K562 (cell line): ENCODE measurements around the gene EEFSEC. TPM values are rescaled to one million over a fixed set of nuclear protein-coding genes. Genes with fewer than 3 reads are reported as not detected.

Experiments
- ATAC-seq: fragments of 200-7000 bp; cut with Tn5 transposase; 3 replicates; pipeline ENCODE4 v1.9.1; 2020; ENCODE audit warnings: moderate library complexity
- BruUV-seq: library from RNA; stranded (reverse); fragments of 400-500 nt; replicated peaks from 2 replicates; lab custom pipeline; 2021; lab: Mats Ljungman, UMichigan
- CTCF ChIA-PET: fragments of 300-600 bp; formaldehyde crosslinking; extraction: SDS; loops from one replicate; lab custom pipeline; 2021; ENCODE audit warnings: low intra/inter-chr PET ratio; lab: Yijun Ruan, JAX
- POLR2A ChIA-PET: fragments of 300-600, 350-650 bp; sonication (Branson Sonifier 250); formaldehyde crosslinking; extraction: SDS; loops from one replicate; lab custom pipeline; 2021; ENCODE audit warnings: antibody characterized with exemption, inconsistent platforms; lab: Yijun Ruan, JAX
- DNase-seq, 4 experiments: peaks; one replicate each; pipeline versions ENCODE4 v3.0.0 to v3.0.0-alpha.2; 2011 to 2018; ENCODE audit warnings: low spot score in 3 of 4, mixed read lengths in 3 of 4; ENCODE audit errors: extremely low read depth in 1 of 4
- FAIRE-seq: peaks from 2 replicates; lab custom pipeline; 2011; peaks lifted over from hg19 to GRCh38; lab: Jason Lieb, UNC
- H2AFZ ChIP-seq: 2 replicates; pipeline ENCODE4 v1.6.0; 2011; ENCODE audit warnings: low read depth, low read length, control low read depth, inconsistent platforms
- H3K27ac ChIP-seq: fragments of 200-600 bp; 3 replicates; pipeline ENCODE4 v1.8.0; 2011; ENCODE audit warnings: low read depth, mild to moderate bottlenecking, control low read depth, inconsistent platforms, low read length, moderate library complexity, mixed read lengths; ENCODE audit errors: extremely low read depth
- H3K27me3 ChIP-seq, 2 experiments: fragments of 300-600 bp in 1 of 2; 2 replicates in 1 of 2; 3 replicates in 1 of 2; pipeline versions ENCODE4 v1.6.0 to v1.8.0; 2011; ENCODE audit warnings: inconsistent platforms in 2 of 2, low read length in 2 of 2, mild to moderate bottlenecking in 1 of 2, mixed read lengths in 1 of 2, moderate library complexity in 1 of 2; ENCODE audit not compliant: control insufficient read depth in 2 of 2, insufficient read depth in 2 of 2
- H3K36me3 ChIP-seq: fragments of 300-600 bp; 3 replicates; pipeline ENCODE4 v1.8.0; 2011; ENCODE audit warnings: mild to moderate bottlenecking, low read length, inconsistent platforms; ENCODE audit not compliant: control insufficient read depth, insufficient read depth
- H3K4me1 ChIP-seq, 2 experiments: fragments of 200-600 bp in 1 of 2; replicated peaks in 1 of 2; 2 replicates in 1 of 2; 3 replicates in 1 of 2; pipeline versions ENCODE4 v1.5.1 to v1.8.0; 2011; ENCODE audit warnings: inconsistent platforms in 2 of 2, low read length in 2 of 2, mild to moderate bottlenecking in 1 of 2, mixed read lengths in 1 of 2, moderate library complexity in 1 of 2; ENCODE audit not compliant: control insufficient read depth in 2 of 2, insufficient read depth in 2 of 2
- H3K4me2 ChIP-seq: 2 replicates; pipeline ENCODE4 v1.6.1; 2011; ENCODE audit warnings: low read length, control low read depth, inconsistent platforms, mixed read lengths; ENCODE audit not compliant: insufficient read depth
- H3K4me3 ChIP-seq: fragments of 200-600 bp; sonication (generic), shearing (Covaris generic); 2 replicates; pipeline ENCODE4 v1.5.1; 2016; ENCODE audit warnings: control low read depth, inconsistent platforms
- H3K79me2 ChIP-seq: fragments of 200-600 bp; 3 replicates; pipeline ENCODE4 v1.8.0; 2011; ENCODE audit warnings: low read length, inconsistent platforms; ENCODE audit not compliant: control insufficient read depth, insufficient read depth
- H3K9ac ChIP-seq, 2 experiments: 2 replicates each; pipeline versions ENCODE4 v1.6.0 to v1.6.1; 2011; ENCODE audit warnings: low read depth in 2 of 2, low read length in 2 of 2, control low read depth in 1 of 2, inconsistent platforms in 1 of 2, mild to moderate bottlenecking in 1 of 2, mixed read lengths in 1 of 2; ENCODE audit not compliant: insufficient read depth in 1 of 2
- H3K9me1 ChIP-seq: one replicate; pipeline ENCODE4 v1.6.0; 2011; ENCODE audit warnings: inconsistent platforms, mild to moderate bottlenecking, low read length, moderate library complexity; ENCODE audit not compliant: control insufficient read depth, insufficient read depth
- H3K9me3 ChIP-seq: replicated peaks from 2 replicates; pipeline ENCODE4 v1.5.1; 2011; ENCODE audit warnings: low read depth, low read length, inconsistent platforms; ENCODE audit not compliant: control insufficient read depth, insufficient read depth
- H4K20me1 ChIP-seq: replicated peaks from 2 replicates; pipeline ENCODE4 v1.6.1; 2011; ENCODE audit warnings: low read length, inconsistent platforms, mixed read lengths; ENCODE audit not compliant: control insufficient read depth, insufficient read depth
- ATF2 ChIP-seq: sonication (generic); formaldehyde crosslinking; IDR thresholded peaks from 2 replicates; pipeline ENCODE4 v1.8.1; 2022; ENCODE audit warnings: missing genetic modification reagents
- BCLAF1 ChIP-seq, 2 experiments: fragments of 450-650 bp in 1 of 2; IDR thresholded peaks; 2 replicates each; pipeline ENCODE4 v1.6.1; 2011 to 2017; ENCODE audit warnings: low read depth in 2 of 2, antibody characterized with exemption in 1 of 2, borderline replicate concordance in 1 of 2, low read length in 1 of 2, mild to moderate bottlenecking in 1 of 2, mixed read lengths in 1 of 2; ENCODE audit not compliant: control insufficient read depth in 1 of 2
- CREB1 ChIP-seq, 2 experiments: sonication (generic) in 1 of 2; formaldehyde crosslinking in 1 of 2; IDR thresholded peaks; 2 replicates each; pipeline versions ENCODE4 v1.6.1 to v1.8.0; 2012 to 2022; ENCODE audit warnings: inconsistent platforms in 1 of 2, mild to moderate bottlenecking in 1 of 2, missing genetic modification reagents in 1 of 2, moderate library complexity in 1 of 2
- PHF20 ChIP-seq: fragments of 450-650 bp; IDR thresholded peaks from 2 replicates; pipeline ENCODE4 v1.6.1; 2018; ENCODE audit not compliant: partially characterized antibody
- RUNX1 ChIP-seq: sonication (generic); IDR thresholded peaks from 2 replicates; pipeline ENCODE4 v1.6.1; 2016; ENCODE audit warnings: antibody characterized with exemption, low read depth
- STAT5B ChIP-seq: fragments of 250-450 bp; sonication (Bioruptor Pico); IDR thresholded peaks from 2 replicates; pipeline ENCODE4 v1.8.0; 2021; ENCODE audit warnings: mild to moderate bottlenecking, inconsistent platforms
- ZBTB9 ChIP-seq: fragments of 450-650 bp; formaldehyde crosslinking; IDR thresholded peaks from 2 replicates; pipeline ENCODE4 v1.4.0; 2020; ENCODE audit warnings: mild to moderate bottlenecking, moderate library complexity
- ZFX ChIP-seq: sonication (generic); formaldehyde crosslinking; IDR thresholded peaks from 2 replicates; pipeline ENCODE4 v1.8.0; 2022; ENCODE audit warnings: mild to moderate bottlenecking, missing genetic modification reagents, moderate library complexity
- ZNF644 ChIP-seq: fragments of 200-800 bp; sonication (Bioruptor generic); IDR thresholded peaks from 2 replicates; pipeline ENCODE4 v1.6.1; 2016; ENCODE audit warnings: low read depth, missing genetic modification characterization, missing compliant biosample characterization
- WGBS: fragments of 100-300 bp; shearing (Covaris generic); methylation state at CpG from one replicate; pipeline ENCODE4 v1.1.6; 2016; ENCODE audit warnings: low coverage, mixed read lengths; ENCODE audit not compliant: insufficient coverage; ENCODE audit errors: missing lambda C conversion rate; 5-methylcytosine and 5-hydroxymethylcytosine counted together
- in situ Hi-C: fragments of 300-500 bp; cut with MboI; formaldehyde crosslinking; loops from 4 replicates; pipeline ENCODE4 v1.15.0; 2018; ENCODE audit warnings: inconsistent platforms, mixed read lengths
- intact Hi-C: fragments of 100-400 bp; cut with micrococcal nuclease; formaldehyde crosslinking; loops from 2 replicates; pipeline ENCODE4 v1.14.2; 2022
- polyA plus RNA-seq, 8 experiments: library from polyadenylated mRNA; depleted of rRNA in 4 of 8; stranded (reverse) in 5 of 8; unstranded in 3 of 8; fragments of >200 nt; fragmentation: Nextera tagmentation in 2 of 8; fragmentation: Illumina TruSeq in 1 of 8; extraction: Ambion mirVana in 2 of 8; extraction: Trizol in 1 of 8; gene quantifications; 2 replicates each; pipeline versions ENCODE4 v1.2.1 to v1.2.3, GENCODE V29; 2011 to 2014; ENCODE audit warnings: inconsistent platforms in 1 of 8, missing spikeins in 1 of 8
- total RNA-seq, 7 experiments: library from RNA; depleted of rRNA in 6 of 7; stranded (reverse); fragments of >200 nt in 6 of 7; fragmentation: Illumina TruSeq in 2 of 7; extraction: Trizol in 2 of 7; gene quantifications; 2 replicates each; pipeline versions ENCODE4 v1.2.1 to v1.2.3, GENCODE V29; 2011 to 2021; ENCODE audit warnings: low replicate concordance in 1 of 7
- TF ChIP-seq, protein P1 (sequence below): fragments of 250-450 bp; sonication (Bioruptor Pico); IDR thresholded peaks from 2 replicates; pipeline ENCODE4 v1.5.0; 2021; ENCODE audit warnings: mild to moderate bottlenecking, moderate library complexity
- TF ChIP-seq, protein P2 (sequence below): fragments of 450-650 bp; IDR thresholded peaks from 2 replicates; pipeline ENCODE4 v1.6.1; 2016; ENCODE audit warnings: antibody characterized with exemption

Gene EEFSEC
- total and polyA plus RNA-seq, 9 of the 15 experiments (the other 6 are each of a cell fraction or from before 2014, with no cell fraction given): 0.35 to 11.8 (median 7.7) TPM

GRCh38 chr3:128355543-128355919, 202.2 kb downstream of the EEFSEC start:
- FAIRE-seq (no peak), DNase-seq (no peak), ATAC-seq (no peak)
- Histone ChIP-seq H3K27me3 (no peaks in the 10 kb centered on the region), H3K4me1 (peaks cover 4 to 9% of the 10 kb centered on the region in 2 experiments; a peak in 3 of 5 replicates), H3K9me1 (peaks cover 2% of the 10 kb centered on the region), H3K79me2 (no peaks in the 10 kb centered on the region), H2AFZ (no peak overlapping the region), H3K4me2 (no peak overlapping the region), H3K27ac (no peak overlapping the region), H3K9ac (no peak overlapping the region), H4K20me1 (no peaks in the 10 kb centered on the region), H3K4me3 (no peak overlapping the region), H3K36me3 (peaks cover 8% of the 10 kb centered on the region; the same call in 1 of the 3 replicates), H3K9me3 (no peaks in the 10 kb centered on the region)
- TF ChIP-seq PHF20 (no peak), ZBTB9 (no peak), STAT5B (no peak), RUNX1 (no peak), CREB1 (IDR thresholded peaks at IDR 0.05) (no peak), CREB1 (CRISPR knock-in tag; IDR thresholded peaks at IDR 0.05) (no peak), ATF2 (CRISPR knock-in tag) (no peak), ZNF644 (no peak), ZFX (no peak), BCLAF1 (IDR thresholded peaks at IDR 0.05; ENCODE audit: borderline replicate concordance in 1 of 2, control insufficient read depth in 1 of 2, low read depth in 2 of 2, low read length in 1 of 2) (no peak)
- TF ChIP-seq, protein P1, sequence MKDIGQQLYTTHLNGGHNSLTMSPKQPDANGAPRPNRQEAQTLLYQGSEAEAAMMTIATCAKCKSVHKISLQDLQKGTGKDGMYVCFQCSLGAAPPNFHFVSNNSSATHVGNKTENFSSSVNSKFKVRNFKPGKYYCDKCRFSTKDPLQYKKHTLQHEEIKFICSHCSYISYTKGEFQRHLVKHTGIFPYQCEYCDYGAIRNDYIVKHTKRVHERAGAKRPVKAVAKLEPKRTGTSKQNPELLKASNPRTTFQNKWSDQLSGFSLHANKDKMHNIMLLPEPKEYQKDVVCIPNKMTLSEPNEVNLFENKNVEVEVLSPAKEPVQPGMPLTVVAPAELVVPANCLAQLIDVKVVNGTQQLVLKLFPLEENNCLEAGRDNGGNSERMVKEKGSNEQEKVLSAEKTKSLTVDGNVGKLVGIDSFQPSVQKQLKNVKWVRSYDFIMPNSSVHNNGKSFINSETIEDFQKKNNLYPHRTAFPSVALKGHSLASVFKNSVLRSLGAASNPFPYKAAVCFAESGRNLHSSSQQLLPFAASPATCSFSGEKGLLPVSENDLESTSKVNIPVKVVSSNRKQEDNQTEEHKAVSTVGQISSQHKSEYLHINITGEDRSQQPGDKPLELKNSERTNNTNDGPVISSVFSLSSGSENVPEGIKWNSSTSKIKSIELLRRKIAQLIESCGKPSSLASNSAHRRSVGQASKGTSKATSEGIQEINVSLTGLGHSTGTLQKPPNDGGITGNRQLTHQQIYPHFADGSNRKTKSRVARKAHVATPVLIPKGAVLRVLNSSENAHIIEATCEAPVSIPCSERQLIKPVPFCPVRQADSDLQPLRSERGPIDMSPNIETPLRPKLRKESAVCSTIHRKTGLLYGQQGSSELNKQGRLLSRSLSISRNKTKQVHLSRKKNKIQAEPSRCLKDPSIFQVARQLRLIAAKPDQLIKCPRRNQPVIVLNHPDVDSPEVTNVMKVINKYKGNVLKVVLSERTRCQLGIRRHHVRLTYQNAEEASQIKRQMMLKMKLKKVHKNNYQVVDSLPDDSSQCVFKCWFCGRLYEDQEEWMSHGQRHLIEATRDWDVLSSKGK: no peak
- TF ChIP-seq, protein P2, sequence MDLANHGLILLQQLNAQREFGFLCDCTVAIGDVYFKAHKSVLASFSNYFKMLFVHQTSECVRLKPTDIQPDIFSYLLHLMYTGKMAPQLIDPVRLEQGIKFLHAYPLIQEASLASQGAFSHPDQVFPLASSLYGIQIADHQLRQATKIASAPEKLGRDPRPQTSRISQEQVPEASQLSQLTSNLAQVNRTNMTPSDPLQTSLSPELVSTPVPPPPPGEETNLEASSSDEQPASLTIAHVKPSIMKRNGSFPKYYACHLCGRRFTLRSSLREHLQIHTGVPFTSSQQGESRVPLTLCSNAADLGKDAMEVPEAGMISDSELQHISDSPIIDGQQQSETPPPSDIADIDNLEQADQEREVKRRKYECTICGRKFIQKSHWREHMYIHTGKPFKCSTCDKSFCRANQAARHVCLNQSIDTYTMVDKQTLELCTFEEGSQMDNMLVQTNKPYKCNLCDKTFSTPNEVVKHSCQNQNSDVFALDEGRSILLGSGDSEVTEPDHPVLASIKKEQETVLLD: no peak
- 58% methylated on average over 2 of the region's 2 CpGs for WGBS
- intact Hi-C loops (no loop called here), in situ Hi-C loops (no loop called here)
- ChIA-PET CTCF (no interaction called here), POLR2A (interaction anchor here (1.2 kb wide), 1 partner anchor 11 kb away, joined by 3 read pairs; no protein-coding TSS in a partner anchor)
- BruUV-seq: no TSS peak
